Measurements from ENCODE around the gene UTP14C. TPM values are rescaled to one million over a fixed set of nuclear protein-coding genes. Genes with fewer than 3 reads are reported as not detected.

The UTP14C gene
- total and polyA plus RNA-seq, 2 donors (not counting 1 experiment from before 2014, with no cell fraction given), result 1.9 to 14.9 TPM

DNA sequence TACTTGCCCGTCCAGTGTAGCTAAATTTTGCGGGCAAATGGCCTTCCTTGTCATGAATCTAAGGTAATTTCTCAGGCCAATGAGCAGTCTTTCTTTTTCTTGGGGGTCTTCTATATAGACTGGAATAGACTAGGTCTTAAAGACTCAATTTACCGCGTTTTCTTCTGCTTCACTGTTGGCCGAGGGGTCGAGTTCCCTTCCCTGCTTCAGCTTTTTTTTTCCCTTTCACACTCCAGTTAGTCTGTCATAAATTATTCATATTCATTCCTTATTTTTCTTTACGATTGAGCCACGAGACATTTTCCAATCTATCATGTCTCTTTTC is 12.0 kb upstream of the UTP14C start:
- POLR2A ChIA-PET, result interaction anchor here (0.7 kb wide), 1 partner anchor 182 kb away, joined by 3 read pairs; no protein-coding TSS in a partner anchor
- peaks cover 51% of the 10 kb centered on the region for H3K79me2 ChIP-seq (ENCODE audit: control insufficient read depth, insufficient read depth, low read length)
- peak overlapping the region; percentile 96 for H2AFZ ChIP-seq (ENCODE audit: insufficient read depth, low read depth, low read length, poor library complexity, severe bottlenecking)
- peak overlapping the region; percentile 87 for H3K4me2 ChIP-seq (replicated peaks; ENCODE audit: low read depth, low read length, poor library complexity, severe bottlenecking)
- Mint-ChIP-seq H3K9me3 (ENCODE audit: insufficient read depth) (no peaks in the 10 kb centered on the region), H3K27ac (peak overlapping the region; percentile 90), H3K4me3 (peak overlapping the region; percentile 99), H3K4me1 (peaks cover 20% of the 10 kb centered on the region), H3K27me3 (peaks cover 20% of the 10 kb centered on the region)
- intact Hi-C loops (cut with micrococcal nuclease), result loop anchor here (1.0 to 2.0 kb wide), 7 partner anchors 11 to 640 kb away; partner anchors contain the start of genes CKAP2, DHRS12, NEK3 and SUGT1
- H3K27me3 ChIP-seq (replicated peaks in 1 of 4; ENCODE audit: control extremely low read depth in 1 of 4, control insufficient read depth in 3 of 4, insufficient read depth in 4 of 4, low read length in 3 of 4), result peaks cover 0 to 22% (median 13%) of the 10 kb centered on the region in 4 experiments
- CTCF ChIA-PET, result interaction anchor here (0.9 to 2.3 kb wide), 4 partner anchors 8 to 197 kb away, joined by 4 to 9 read pairs (median 6); no protein-coding TSS in a partner anchor
- peak overlapping the region; percentile 87 for H3K9ac ChIP-seq (ENCODE audit: low read length)
- no peaks in the 10 kb centered on the region for H3K9me3 ChIP-seq (ENCODE audit: control extremely low read depth in 1 of 3, control insufficient read depth in 2 of 3, insufficient read depth in 1 of 3, low read length in 2 of 3)
- H3K4me3 ChIP-seq (ENCODE audit: control extremely low read depth in 1 of 5, extremely low read depth in 1 of 5, insufficient read depth in 1 of 5, low read depth in 2 of 5, low read length in 4 of 5), result peak overlapping the region; percentile 95 to 100 (median 96)
- H3K36me3 ChIP-seq (replicated peaks in 1 of 2; ENCODE audit: control extremely low read depth in 1 of 2, control insufficient read depth in 1 of 2, extremely low read depth in 1 of 2, insufficient read depth in 2 of 2, low read length in 1 of 2), result peaks cover 0 to under 1% of the 10 kb centered on the region in 2 experiments
- no peak for TF ChIP-seq EZH2 (IDR thresholded peaks at IDR 0.05; ENCODE audit: borderline replicate concordance, insufficient read depth, low read depth, low read length, poor library complexity, severe bottlenecking)
- DNase-seq (no peak), ATAC-seq (ENCODE audit: low read depth) (no peak)
- peaks cover 12 to 20% of the 10 kb centered on the region in 2 donors for H3K4me1 ChIP-seq (ENCODE audit: control insufficient read depth in 2 of 2, insufficient read depth in 2 of 2, low read length in 2 of 2)
- H3K27ac ChIP-seq (ENCODE audit: low read length in 2 of 2), result peak overlapping the region; percentile 13 to 77
- WGBS (ENCODE audit: insufficient coverage), result 0% methylated on average over 6 of the region's 8 CpGs
- peaks cover 3% of the 10 kb centered on the region for H4K20me1 ChIP-seq (ENCODE audit: control insufficient read depth, insufficient read depth, low read length, poor library complexity, severe bottlenecking)

DNA sequence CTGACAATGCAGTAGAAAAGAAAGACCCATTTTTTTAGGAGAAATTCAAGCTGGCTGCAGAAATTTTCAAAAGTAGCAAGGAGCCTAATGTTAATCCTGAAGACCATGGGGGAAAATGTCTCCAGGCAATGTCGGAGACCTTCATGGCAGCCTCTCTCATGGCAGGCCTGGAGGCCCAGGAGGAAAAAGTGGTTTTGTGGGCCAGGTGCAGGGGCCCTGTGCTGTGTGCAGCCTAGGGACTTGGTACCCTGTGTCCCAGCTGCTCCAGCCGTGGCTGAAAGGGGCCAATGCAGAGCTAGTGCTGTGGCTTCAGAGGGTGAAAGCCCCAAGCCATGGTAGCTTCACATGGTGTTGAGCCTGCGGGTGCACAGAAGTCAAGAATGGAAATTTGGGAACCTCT is 8.2 kb upstream of the UTP14C start:
- no peak for DNase-seq
- H3K27ac ChIP-seq (ENCODE audit: low read length in 2 of 2), result no peak overlapping the region
- H3K4me3 ChIP-seq (ENCODE audit: control extremely low read depth in 1 of 5, extremely low read depth in 1 of 5, insufficient read depth in 1 of 5, low read depth in 2 of 5, low read length in 4 of 5), result no peak overlapping the region
- no peaks in the 10 kb centered on the region for H3K9me3 ChIP-seq (ENCODE audit: control extremely low read depth in 1 of 3, control insufficient read depth in 2 of 3, insufficient read depth in 1 of 3, low read length in 2 of 3)
- intact Hi-C loops (cut with micrococcal nuclease), result no loop called here
- ChIA-PET CTCF (no interaction called here), POLR2A (no interaction called here)
- peaks cover 13% of the 10 kb centered on the region for H4K20me1 ChIP-seq (ENCODE audit: control insufficient read depth, insufficient read depth, low read length, poor library complexity, severe bottlenecking)
- peaks cover 55% of the 10 kb centered on the region for H3K79me2 ChIP-seq (ENCODE audit: control insufficient read depth, insufficient read depth, low read length)
- Mint-ChIP-seq H3K4me3 (no peak overlapping the region), H3K27me3 (peaks cover under 1% of the 10 kb centered on the region), H3K27ac (no peak overlapping the region), H3K4me1 (peaks cover 16% of the 10 kb centered on the region), H3K9me3 (ENCODE audit: insufficient read depth) (no peaks in the 10 kb centered on the region)
- peaks cover 0 to 4% (median under 1%) of the 10 kb centered on the region in 4 experiments for H3K27me3 ChIP-seq (replicated peaks in 1 of 4; ENCODE audit: control extremely low read depth in 1 of 4, control insufficient read depth in 3 of 4, insufficient read depth in 4 of 4, low read length in 3 of 4)
- no peak overlapping the region for H2AFZ ChIP-seq (ENCODE audit: insufficient read depth, low read depth, low read length, poor library complexity, severe bottlenecking)
- peaks cover 6 to 12% of the 10 kb centered on the region in 2 donors for H3K4me1 ChIP-seq (ENCODE audit: control insufficient read depth in 2 of 2, insufficient read depth in 2 of 2, low read length in 2 of 2)
- H3K4me2 ChIP-seq (replicated peaks; ENCODE audit: low read depth, low read length, poor library complexity, severe bottlenecking), result no peak overlapping the region
- ATAC-seq (ENCODE audit: low read depth), result no peak
- TF ChIP-seq, protein P1, sequence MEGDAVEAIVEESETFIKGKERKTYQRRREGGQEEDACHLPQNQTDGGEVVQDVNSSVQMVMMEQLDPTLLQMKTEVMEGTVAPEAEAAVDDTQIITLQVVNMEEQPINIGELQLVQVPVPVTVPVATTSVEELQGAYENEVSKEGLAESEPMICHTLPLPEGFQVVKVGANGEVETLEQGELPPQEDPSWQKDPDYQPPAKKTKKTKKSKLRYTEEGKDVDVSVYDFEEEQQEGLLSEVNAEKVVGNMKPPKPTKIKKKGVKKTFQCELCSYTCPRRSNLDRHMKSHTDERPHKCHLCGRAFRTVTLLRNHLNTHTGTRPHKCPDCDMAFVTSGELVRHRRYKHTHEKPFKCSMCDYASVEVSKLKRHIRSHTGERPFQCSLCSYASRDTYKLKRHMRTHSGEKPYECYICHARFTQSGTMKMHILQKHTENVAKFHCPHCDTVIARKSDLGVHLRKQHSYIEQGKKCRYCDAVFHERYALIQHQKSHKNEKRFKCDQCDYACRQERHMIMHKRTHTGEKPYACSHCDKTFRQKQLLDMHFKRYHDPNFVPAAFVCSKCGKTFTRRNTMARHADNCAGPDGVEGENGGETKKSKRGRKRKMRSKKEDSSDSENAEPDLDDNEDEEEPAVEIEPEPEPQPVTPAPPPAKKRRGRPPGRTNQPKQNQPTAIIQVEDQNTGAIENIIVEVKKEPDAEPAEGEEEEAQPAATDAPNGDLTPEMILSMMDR (IDR thresholded peaks at IDR 0.05), result no peak
- no peak for TF ChIP-seq EZH2 (IDR thresholded peaks at IDR 0.05; ENCODE audit: borderline replicate concordance, insufficient read depth, low read depth, low read length, poor library complexity, severe bottlenecking)
- H3K9ac ChIP-seq (ENCODE audit: low read length), result no peak overlapping the region
- WGBS (ENCODE audit: insufficient coverage), result 98% methylated on average over 3 of the region's 3 CpGs
- peaks cover 2 to 23% of the 10 kb centered on the region in 2 experiments for H3K36me3 ChIP-seq (replicated peaks in 1 of 2; ENCODE audit: control extremely low read depth in 1 of 2, control insufficient read depth in 1 of 2, extremely low read depth in 1 of 2, insufficient read depth in 2 of 2, low read length in 1 of 2)
